Measurements from ENCODE around the gene TIMM10B. TPM values are rescaled to one million over a fixed set of nuclear protein-coding genes. Genes with fewer than 3 reads are reported as not detected.

TIMM10B gene
- total and polyA plus RNA-seq, 9 of the 15 experiments (the other 6 are each of a cell fraction or from before 2014, with no cell fraction given), result 43.2 to 163 (median 57.0) TPM

- TF ChIP-seq ILK (tag; IDR thresholded peaks at IDR 0.05; ENCODE audit: borderline replicate concordance, low read depth) (no peak), SMARCA4 (IDR thresholded peaks at IDR 0.05) (no peak), ZNF311 (CRISPR knock-in tag; IDR thresholded peaks at IDR 0.05) (no peak), STAT5A (IDR thresholded peaks at IDR 0.05; ENCODE audit: borderline replicate concordance, low read length) (no peak), TOE1 (IDR thresholded peaks at IDR 0.05; ENCODE audit: borderline replicate concordance) (no peak; the same call in 1 of the 2 replicates), TOE1 (CRISPR knock-in tag; IDR thresholded peaks at IDR 0.05; ENCODE audit: borderline replicate concordance, low read depth) (no peak), CAMTA2 (CRISPR knock-in tag; conservative IDR thresholded peaks at IDR 0.05) (no peak), MEF2A (IDR thresholded peaks at IDR 0.05; ENCODE audit: control insufficient read depth, low read depth, low read length) (no peak), CEBPG (CRISPR knock-in tag; IDR thresholded peaks at IDR 0.05) (no peak), CEBPG (tag; conservative IDR thresholded peaks at IDR 0.05 in 1 of 2, IDR thresholded peaks at IDR 0.05 in 1 of 2) (no peak), PKNOX1 (IDR thresholded peaks at IDR 0.05) (peak; percentile 74), ZNF398 (CRISPR knock-in tag; IDR thresholded peaks at IDR 0.05) (no peak), CTBP1 (IDR thresholded peaks at IDR 0.05; ENCODE audit: borderline replicate concordance) (peak; percentile 61), ASH1L (IDR thresholded peaks at IDR 0.05; ENCODE audit: borderline replicate concordance, low read depth, partially characterized antibody) (no peak), SAFB2 (IDR thresholded peaks at IDR 0.05; ENCODE audit: borderline replicate concordance, low read depth, low read length, severe bottlenecking) (no peak), ZNF121 (CRISPR knock-in tag; conservative IDR thresholded peaks at IDR 0.05) (no peak), ZFP30 (CRISPR knock-in tag; IDR thresholded peaks at IDR 0.05; ENCODE audit: borderline replicate concordance) (no peak), CGGBP1 (CRISPR knock-in tag; IDR thresholded peaks at IDR 0.05) (no peak), RUNX1 (IDR thresholded peaks at IDR 0.05; ENCODE audit: low read depth) (0 out of 2 replicates have a peak, but pooled peaks have one; percentile 35), ZNF507 (tag; conservative IDR thresholded peaks at IDR 0.05) (no peak), XRCC4 (IDR thresholded peaks at IDR 0.05; ENCODE audit: extremely low read depth, insufficient read depth, insufficient read length) (no peak), SAFB (IDR thresholded peaks at IDR 0.05; ENCODE audit: borderline replicate concordance, low read depth, low read length) (no peak), E2F5 (CRISPR knock-in tag; IDR thresholded peaks at IDR 0.05) (peak; percentile 53; the same call in 1 of the 2 replicates), ARNT (IDR thresholded peaks at IDR 0.05) (no peak), ZNF586 (CRISPR knock-in tag; conservative IDR thresholded peaks at IDR 0.05) (no peak)
These were observed at the start of gene TIMM10B, which contains the start of gene ARFIP2 (continued) for GRCh38 chr11:6481012-6481923.
